HPDE6-E6E7 (cell line): ENCODE data around the gene TRIM28.

Experiments
- DNase-seq: peaks from one replicate; pipeline ENCODE4 v3.0.0; 2011; ENCODE audit warnings: missing footprints; ENCODE audit errors: extremely low spot score

TRIM28 gene

DNA sequence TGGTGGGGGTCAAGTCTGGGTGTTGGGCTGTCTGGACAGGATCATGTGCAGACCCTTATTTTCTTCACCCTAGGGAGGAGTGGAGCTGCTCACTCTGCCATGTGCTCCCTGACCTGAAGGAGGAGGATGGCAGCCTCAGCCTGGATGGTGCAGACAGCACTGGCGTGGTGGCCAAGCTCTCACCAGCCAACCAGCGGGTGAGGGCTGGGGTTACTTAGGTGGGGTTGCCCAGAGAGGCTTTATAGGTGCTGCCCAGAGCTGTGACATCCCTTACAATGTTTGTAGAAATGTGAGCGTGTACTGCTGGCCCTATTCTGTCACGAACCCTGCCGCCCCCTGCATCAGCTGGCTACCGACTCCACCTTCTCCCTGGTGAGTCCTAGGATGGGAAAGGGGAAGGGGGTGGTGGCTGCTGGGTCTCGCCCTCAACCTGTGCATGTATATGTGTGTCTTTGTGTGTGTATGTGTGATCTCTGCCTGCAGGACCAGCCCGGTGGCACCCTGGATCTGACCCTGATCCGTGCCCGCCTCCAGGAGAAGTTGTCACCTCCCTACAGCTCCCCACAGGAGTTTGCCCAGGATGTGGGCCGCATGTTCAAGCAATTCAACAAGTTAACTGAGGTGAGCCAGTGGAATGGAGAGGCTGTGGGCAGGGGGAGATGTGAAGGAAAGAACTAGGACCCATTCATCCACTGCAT lies 5.9 kb downstream of the TRIM28 start:
- DNase-seq, result no peak

DNA sequence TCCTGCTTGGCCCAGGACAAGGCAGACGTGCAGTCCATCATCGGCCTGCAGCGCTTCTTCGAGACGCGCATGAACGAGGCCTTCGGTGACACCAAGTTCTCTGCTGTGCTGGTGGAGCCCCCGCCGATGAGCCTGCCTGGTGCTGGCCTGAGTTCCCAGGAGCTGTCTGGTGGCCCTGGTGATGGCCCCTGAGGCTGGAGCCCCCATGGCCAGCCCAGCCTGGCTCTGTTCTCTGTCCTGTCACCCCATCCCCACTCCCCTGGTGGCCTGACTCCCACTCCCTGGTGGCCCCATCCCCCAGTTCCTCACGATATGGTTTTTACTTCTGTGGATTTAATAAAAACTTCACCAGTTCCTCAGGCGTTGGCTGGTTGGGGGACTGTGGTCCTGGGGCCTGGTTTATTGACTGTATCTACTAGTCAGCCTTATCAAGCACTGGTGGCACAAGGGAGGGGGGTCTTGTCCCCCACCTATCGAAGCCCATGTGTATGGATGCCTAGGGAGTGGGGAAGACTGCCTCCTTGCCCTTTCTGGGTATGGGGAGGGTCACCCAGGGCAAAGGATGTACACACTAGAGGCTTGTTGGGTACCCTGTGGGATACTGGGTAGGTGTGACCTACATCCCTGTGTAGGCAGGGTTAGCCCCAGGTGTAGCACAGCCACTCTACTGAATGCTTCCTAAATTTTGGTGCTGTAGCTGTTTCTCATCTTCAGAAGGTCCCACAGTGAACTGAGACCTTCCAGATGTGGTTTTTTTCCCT lies 6.7 kb downstream of the TRIM28 start:
- no peak for DNase-seq

DNA sequence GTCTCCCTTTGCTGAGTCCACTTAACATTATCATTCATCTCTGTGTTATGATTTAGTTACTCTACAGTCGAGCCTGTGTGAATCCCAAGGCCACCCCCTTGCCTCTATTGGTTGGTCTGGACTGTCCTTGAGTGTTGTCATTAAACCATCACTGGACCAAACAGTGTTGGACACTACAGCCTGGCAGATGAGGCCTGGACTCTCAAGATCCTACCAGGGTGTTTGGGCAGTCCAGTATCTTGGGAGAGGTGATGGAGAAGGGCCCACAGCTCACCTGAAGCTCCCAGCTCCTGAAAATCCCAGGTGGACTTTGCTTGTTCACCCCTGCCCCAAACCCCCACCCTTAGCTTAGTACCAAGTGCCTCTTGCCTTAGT lies 7.2 kb downstream of the TRIM28 start:
- no peak for DNase-seq

DNA sequence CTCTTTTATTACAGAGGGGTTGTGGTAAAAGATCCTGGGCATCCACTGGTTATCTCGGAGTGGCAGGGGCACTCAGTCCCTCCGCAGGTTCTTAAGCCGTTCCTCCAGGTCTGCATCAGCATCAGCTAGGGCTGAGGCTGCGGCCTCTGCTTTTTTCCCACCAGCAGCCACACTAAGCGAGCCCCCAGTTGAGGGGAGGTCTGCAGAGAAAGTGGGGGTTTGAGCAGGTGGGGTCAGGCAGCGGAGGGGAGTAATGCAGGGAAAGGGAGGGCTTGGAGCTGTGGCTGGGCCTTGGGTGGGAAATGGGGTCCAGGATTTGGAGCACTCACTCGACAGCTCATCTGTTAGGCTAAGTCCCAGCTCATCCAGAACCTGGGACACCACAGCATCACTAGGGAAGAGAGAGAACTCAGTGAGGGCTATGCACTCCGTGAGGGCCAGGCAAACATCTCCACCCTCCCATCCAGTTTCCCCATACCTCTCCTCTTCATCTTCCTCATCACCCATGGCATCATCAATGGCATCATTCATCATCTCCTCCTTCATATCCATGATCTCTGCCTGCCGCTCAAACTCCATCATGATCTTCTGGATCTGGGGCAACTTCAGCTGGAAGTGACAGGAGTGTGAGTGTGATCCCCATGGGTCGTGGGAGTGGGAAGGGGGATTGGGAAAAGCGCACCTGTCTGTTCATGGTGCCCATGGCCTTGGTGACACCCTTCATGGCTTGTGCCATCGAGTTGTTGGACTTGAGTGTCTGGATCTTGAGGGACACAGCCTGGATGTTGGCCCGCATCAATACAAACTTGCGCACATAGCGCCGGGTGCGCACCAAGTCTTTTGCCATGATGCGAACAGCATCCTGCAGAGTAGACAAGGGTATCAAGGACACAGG lies 8.0 kb downstream of the TRIM28 start:
- no peak for DNase-seq

DNA sequence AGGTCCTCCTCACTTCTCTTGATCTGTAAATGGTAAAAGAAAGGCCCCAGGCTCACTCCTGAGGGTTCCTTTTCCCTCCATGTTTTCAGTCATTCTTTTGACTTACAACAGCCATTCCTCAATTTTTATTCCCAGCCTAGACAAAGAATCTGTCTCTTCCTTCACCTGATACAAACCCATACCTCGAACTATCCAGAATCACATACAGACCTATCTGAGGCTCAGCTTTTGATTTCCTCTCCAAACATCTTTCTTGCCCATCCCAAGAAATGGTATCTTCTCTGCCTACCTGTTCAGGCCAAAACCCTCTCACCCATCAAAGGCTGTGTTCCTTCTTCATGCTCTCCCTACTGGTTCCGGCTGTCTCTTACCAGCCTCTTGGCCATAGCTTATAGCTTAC lies 8.8 kb downstream of the TRIM28 start:
- no peak for DNase-seq

DNA sequence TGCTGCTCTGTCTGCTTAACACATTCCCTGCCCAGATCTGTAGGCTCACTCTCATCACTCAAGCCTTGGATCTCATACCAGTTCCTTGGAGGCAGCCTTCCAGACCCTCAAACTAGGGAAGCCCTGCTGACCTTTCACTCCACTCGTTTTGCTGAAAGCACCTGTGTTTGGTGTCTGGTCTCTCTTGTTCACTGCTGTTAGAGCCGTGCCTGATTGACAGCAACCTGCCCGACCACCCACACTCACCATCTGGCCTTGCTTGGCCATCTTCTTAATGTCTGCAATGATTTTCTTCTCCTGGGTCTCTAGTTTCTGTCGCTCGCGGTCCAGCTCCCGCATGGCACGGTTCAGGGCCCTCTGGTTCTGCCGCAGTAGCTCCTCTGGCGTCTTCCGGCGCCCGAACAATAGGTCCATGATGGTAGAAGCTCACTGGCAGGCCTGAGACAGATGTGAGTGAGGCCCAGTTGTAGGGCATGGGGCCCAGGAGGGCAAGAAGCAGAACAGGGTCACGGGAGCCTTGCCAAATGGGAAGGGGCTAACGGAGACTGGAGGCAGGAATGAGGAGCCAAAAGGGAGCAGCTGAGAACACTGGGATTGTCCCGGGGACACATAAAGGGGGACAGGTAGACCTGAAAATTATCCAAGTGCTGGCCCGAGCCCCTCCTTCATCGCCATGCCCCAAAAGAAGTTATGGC lies 10.1 kb downstream of the TRIM28 start:
- no peak for DNase-seq

DNA sequence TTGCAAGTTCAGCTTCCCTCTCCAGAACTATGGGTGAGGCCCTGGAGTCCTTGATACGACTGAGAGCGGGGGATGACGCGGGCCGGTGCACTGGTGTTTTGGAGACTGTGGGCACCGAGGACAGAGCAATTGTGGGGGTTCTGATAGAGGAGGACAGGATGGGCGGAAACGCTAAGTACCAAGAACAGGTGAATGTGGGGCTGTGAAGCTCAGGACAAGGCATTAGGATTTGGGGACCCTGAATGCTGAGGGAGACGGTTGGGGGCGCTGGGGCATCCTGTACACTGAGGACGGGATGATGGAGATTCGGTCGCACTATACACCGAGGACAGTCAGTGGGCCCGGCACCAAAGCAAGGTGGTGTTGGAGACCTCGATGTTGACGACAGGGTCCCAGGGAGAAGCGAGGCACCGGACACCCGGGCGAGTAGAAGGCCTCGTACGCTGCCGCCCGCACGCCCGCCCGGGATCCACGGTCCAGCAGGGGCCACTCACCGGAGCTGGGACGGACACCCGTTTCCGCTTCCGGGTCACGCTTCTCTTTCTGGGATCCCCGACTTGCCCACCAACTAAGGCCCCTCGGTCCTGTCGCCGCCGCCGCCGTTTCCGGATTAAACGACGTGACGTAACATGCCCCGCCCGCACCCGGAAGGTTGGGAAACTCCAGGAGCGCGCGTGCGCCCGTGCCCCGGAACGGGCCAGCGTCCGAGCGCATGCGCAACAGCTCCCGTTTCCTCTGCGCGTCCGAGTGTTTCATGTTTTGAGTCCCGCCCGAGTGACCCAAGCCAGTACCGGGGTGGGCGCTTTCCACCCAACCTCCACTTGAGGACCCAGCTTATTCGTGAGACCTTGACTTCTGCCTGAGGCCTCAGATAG lies 10.9 kb downstream of the TRIM28 start, which contains the start of gene CHMP2A:
TSS of gene CHMP2A (minus strand) at position 612 of the 875 bp plus-strand sequence. CDS start 893 bp downstream, outside the sequence.
- peak; percentile 92 for DNase-seq

DNA sequence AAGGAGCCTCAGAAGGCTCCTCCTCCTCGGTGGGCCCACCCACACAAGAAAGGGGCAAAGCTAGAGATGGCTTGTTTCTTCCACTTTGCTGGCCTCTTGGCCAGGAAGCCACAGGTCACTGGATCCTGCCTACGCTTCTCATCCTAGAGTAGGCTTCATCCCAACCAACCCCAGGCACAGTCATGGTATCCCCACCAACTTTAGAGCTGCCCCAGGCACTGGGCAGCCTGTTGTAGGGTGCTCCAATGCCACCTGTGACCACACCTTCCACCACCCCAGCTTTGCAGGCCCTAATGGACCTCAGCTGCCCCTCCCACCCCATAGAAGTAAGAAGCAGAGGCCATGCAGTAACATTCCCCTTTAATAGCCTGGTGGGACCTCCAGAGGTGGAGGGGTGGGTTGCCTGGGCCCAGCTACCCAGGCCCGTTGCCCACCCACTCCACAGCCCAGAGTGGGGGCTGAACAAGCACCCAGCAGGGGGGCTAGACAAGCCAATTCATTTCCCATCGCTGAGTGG lies 11.6 kb downstream of the TRIM28 start:
- no peak for DNase-seq

DNA sequence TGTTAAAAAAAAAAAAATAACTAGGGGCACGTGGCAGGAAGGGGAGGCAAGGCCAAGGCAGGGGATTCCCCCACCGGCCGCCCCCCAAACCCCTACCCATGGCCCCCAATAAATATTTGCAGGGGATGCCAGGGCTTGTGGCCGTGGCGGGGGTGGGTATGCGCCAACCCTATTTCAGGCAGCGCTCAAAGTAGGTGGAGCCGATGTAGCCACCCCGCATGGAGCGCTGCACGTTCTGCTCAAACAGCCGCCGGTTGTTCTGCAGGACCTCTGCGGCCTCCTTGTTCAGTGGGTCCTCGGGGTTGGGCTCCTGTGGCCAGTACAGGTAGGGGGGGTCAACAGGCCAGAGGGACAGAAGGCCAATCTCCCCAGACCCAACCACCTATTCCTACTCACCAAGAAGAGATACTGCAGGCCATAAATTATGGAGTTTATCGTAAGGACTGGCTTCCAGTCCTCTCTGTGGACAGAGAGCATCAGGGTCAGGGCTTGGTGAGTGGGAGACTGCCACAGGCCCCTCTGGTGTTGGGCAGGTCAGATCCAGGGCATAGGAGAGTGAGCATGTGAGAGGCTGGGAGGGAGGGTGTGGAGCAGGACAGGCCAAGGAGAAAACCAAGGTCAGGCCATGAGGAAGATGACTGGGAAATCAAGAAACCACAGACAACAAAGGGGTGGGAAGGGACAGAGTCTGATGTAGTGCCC lies 12.2 kb downstream of the TRIM28 start:
- no peak for DNase-seq

DNA sequence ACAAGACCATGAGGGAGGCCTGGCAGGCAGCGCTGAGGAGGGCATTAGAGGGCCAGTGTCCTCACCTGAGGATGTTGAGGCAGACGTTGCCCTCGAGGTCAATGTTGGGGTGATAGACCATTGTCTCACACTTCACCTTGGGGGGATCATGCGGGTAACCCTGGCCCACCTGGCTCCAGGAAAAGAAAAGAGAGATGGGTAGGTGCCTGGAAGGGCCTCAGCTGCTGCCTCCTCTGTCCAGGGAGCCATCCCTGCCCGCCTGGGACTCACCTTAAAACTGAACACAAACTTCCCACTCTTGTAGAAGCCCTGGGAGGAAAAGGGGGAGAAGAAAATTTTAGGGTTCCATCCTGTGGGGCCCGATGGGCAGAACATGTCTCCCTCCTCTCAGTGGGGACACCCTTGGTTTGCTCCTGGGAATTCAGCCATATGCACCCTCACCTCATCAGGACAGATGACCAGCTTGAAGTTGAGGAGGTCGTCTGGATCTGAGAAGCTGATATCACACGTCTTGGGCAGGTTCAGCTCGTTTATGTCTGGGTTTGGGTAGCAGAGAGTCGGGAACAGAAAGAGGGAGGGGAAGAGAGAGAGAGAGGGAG lies 12.9 kb downstream of the TRIM28 start:
- DNase-seq, result no peak

DNA sequence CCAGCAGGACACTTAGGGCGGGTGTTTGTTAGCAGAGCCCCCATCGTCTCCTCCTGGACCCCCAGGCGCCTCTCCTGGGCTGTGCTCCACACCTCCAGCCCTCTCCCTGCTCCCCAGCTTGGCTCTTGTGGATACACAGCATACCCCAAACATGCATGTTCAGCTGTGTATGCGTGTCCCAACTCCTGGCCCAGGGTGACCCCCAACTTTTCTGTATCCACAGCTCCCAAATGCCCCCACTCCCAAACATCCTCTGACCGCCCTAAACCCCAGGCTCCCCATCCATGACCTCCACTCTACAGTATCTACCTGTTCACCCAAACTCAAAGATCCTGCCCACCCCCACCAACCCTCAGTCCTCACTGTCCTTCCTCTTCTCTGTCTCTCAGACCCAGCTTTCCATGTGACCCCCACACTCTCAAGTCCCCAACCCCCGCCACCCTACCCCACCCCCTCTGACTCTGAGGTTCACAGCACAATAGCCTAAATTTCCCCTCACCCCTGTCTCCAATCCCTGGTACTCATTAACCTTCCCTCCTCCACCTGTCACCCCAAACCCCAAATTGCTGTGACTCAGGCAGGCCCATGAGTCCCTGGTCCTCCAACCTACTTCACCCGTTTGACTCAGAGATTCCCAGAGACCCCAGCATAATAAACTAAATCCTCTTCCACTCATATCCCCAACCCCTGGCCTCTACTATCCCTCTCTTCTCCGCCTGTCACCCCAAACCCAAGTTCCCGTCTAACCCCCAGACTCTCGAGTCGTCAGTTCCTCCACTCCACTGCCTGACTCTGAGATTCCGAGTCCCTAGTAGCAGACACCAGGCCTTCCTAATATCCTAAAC lies 13.6 kb downstream of the TRIM28 start:
- DNase-seq, result no peak

DNA sequence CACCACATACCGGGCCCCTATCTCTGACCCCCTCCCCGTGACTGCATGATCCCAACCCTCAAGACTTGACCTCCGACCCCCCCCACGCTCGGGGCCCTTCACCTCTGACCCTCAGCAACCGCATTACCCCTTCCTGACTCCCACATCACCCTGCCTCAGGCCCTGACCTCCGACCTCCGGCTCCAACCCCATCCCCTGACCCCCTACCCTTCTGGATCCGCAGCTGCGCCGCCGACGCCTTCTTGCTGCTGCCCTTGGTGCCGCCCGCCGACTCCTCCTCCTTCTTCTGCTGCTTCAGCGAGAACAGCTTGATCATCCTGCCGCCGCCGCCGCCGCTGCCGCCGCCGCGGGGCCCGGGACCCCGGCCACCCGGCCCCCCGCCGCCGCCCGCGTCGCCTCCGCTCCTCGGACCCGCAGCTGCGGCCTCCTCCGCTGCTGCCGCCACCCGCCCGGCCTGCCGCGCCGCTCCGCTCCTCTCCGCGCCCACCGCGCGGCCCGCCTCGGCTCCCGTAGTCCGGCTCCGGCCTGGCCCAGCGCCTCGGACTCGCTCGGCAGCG lies 14.3 kb downstream of the TRIM28 start, which contains the start of gene UBE2M:
TSS of gene UBE2M (minus strand) at position 546 of the 557 bp plus-strand sequence. CDS start at position 316, 230 bp downstream.
- DNase-seq, result no peak

DNA sequence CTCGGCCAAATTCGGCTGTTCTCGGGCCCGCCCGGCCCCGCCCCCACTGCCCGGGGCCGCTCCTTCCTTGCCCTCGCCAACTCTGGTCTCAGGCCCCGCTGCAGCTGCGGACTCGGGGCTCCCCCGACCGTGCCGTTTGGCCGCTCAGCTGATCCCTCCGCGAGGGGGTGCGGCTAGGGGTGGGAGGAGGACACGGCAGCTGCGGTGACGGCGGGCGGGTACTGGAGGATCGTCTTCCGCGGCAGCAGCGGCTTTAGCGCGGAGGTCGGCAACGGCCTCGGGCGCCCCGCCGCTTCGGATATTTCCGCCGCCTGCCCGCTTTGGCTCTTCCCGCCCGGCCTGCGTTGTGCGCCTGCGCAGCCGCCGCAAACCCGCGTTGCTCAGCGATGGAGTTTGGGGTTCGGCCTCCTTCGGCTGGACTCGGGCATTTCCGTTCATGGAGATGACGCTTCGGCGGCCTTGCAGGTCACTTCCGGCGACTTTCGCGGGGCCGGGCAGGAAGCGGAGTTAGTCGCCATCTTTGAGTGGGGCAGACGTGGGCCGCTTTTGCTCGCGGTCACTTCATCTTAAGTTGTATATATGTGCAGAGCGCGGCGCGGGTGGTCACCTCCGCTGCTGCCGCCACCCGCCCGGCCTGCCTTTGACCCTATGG lies 14.9 kb downstream of the TRIM28 start:
- peak; percentile 85 for DNase-seq

DNA sequence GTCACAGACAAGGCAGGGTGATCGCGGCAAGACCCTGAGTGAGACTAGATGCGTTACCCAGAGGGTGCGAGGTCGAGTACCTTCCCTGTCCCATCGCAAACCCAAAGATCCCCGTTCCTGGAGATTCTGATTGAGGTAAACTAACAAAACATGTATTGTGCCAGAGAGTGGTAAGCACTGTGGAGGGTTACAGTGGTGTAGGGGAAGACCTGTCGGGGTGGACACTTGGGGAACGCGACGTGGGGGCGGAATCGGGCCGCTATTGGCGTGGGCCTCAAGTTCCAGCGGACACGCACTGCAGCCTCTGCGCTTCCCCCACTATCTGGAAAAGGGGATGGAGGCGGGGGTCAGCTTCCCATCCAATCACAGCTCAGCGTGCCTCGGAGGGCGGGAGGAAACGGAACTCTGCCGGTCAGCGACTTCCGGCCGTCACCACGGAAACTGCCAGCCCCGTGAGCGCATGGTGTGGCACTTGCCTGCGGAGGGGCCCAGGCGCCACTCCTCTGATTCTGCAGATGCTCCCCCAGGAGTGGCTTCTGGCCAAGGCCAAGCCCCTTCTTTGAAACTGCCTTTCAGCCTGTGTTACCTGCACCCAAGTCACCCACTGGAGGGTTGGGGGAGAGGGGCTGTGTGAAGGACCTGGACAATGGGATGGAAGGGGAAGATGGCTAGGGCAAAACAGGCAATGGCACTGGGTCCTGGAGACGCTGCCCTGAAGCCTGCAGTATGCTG lies 15.6 kb downstream of the TRIM28 start:
- peak; percentile 89 for DNase-seq

DNA sequence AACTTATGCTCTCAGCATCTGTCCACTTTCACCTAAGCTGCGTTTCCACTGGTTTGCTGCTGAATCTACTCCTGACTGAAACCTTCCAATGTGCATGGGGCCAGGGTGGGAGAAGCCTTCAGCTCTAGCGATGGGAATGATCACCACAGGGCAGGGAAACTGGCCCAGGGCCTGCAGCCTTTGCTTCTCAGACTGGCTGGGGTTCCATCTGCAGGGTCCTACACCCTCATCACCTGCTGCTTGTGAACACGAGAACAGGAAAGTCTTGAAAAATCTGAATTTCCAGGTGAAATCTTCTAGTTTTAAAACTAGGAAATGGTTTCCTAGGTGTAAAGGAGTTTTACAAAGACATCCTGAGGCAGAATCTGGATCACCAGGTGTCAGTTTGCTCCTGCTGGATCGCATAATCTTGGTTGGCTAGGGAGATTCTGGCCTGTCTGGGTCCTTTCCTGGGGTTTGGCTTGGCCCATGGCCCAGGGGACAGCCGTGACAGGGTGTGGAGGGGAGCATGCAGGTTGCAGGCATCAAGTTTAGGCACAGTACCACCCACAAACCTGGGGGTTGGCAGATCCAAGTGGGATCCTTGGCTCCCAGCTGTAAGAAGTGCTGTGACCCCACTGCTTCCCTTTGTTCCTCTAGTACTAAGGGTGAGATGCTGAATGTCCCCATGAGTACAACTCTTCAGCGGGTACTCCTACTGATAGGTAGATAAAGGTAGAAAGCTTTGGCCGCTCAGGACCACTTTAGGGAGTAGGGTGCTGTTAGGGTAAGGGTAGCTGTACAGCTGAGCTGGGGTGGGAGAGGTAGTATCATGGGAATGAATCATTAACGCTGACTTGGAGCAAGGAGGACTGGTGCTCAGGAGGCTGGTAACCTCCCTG lies 16.4 kb downstream of the TRIM28 start:
- DNase-seq, result no peak

DNA sequence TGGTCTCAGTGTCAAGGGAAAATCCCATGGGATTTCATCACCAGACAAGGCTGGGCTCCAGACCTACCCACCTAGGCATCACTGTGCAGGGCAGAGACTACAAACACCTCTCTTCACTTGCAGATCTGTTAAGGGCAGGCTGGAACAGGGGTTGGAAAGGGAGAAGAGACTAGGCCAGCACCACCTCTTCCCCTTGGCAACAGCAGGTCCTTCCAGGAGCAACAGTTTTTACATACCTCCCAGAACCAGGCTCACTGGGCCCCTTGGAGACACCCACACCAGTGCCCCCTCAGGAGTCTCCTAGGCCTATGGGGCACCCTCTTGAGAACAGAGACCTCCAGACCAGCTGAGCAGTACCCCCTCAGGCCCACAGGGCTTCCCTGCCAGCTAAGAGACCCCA lies 17.1 kb downstream of the TRIM28 start:
- no peak for DNase-seq
